LNCaP clone FGC (cell line): ENCODE measurements around the gene DNAJB11.

Experiments used
- DNase-seq: peaks from one replicate; pipeline ENCODE4 v3.0.0-alpha.2; 2011; ENCODE audit warnings: low read depth
- H3K4me3 ChIP-seq: 2 replicates; pipeline ENCODE4 v1.5.1; 2011; ENCODE audit warnings: mild to moderate bottlenecking, low read depth, low read length, control low read depth
- CTCF ChIP-seq: IDR thresholded peaks from 2 replicates; pipeline ENCODE4 v1.5.1; 2012; ENCODE audit warnings: mild to moderate bottlenecking; ENCODE audit not compliant: control insufficient read depth, insufficient read depth; ENCODE audit errors: extremely low read depth

The DNAJB11 gene

GRCh38 chr3:186618318-186618938 lies 47.9 kb downstream of the DNAJB11 start:
- no peak for DNase-seq
- TF ChIP-seq CTCF: no peak
- H3K4me3 ChIP-seq: no peak overlapping the region

DNA sequence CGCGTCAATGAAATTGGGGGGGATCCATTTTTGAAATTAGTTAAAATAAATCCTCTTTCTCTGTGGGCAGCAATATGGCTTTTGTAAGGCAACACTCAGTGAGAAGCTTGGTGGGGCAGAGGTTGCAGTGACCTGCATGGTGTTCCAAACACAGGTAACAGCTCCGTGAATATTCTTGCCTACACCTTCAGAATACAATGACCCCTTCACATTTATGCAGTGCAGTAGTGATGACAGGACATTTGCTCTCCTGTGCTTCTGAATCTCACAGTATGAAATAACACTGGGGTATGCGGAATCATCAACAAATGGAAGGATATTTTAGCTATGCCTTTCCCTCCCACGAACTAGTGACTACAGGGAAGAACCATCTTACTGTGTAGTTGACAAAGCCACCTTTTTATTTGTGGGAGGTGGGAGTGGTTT lies 49.3 kb downstream of the DNAJB11 start:
- no peak overlapping the region for H3K4me3 ChIP-seq
- no peak for DNase-seq
- TF ChIP-seq CTCF: no peak

- H3K4me3 ChIP-seq: no peak overlapping the region
- no peak for DNase-seq
- TF ChIP-seq CTCF: no peak
These were observed 49.9 kb downstream of the DNAJB11 start for GRCh38 chr3:186620213-186621092.

DNA sequence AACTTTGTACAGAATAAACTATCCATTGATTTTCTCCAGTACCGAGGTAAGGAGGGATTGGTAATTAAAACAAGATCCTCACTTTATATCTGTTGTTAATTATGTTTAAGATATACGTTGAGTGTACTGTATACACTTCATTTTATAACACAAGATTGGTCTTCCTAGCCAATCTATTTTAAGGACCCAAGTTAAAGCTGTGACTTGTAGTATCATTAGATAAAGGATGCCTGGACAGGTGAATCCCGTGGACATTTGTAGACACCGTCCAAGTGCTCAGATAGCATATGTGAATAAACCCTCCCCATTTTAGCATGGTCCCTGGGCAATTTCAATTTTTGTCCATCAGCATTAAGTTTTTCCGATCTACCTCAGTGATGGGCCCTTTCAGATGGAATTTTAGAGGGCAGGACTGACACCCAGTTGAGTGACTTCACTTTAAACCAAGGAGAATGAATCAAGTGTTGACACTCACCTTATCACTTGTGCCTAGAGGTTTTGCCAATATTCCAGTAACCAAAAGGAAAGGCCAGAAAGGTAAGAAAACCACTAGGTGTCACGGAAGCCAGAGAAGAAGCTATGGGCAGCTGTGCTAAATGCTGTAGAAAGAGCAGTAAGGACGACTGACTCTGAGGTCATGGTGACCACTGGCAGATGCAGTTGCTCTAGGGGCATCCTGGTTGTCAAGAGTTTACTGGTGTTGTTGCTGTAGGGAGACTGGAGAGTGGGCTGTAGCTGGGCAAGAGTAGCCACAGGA lies 51.6 kb downstream of the DNAJB11 start:
- no peak for DNase-seq

DNA sequence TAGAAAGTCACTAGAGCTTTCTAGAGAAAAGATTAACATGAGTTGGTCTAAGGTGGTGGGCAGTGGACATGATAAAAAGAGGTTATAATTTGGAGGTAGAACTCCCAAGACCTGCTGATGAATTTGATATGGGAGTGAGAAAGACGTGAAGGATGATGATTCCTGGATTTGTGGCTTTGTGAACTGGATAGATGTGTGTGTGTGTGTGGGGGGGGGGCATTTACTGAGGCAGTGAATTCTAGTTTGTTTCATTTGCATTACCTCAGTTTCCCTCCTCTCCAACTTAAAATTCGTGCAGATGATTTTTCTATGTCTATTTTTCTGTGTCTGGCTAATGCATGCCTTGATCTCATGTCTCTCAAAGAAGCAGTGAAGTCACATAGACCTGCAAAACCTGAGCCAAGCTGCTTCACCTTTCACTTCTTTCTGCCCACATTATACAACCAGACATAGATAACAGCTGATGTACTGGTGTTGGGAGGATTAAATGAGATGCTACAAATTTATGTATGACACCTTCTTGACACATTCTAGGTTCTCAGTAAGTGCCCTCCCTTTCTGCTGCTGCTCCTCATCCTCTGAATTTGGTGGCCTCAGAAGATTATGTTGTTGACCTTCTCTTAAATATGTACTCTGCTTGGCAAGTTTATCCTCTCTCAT lies 52.3 kb downstream of the DNAJB11 start:
- no peak overlapping the region for H3K4me3 ChIP-seq
- DNase-seq: no peak
- no peak for TF ChIP-seq CTCF

More for the DNA sequence above, 51.6 kb downstream of the DNAJB11 start:
- TF ChIP-seq CTCF: no peak
- H3K4me3 ChIP-seq: no peak overlapping the region

GRCh38 chr3:186624598-186624997 lies 54.1 kb downstream of the DNAJB11 start:
- H3K4me3 ChIP-seq: no peak overlapping the region
- DNase-seq: no peak
- TF ChIP-seq CTCF: no peak
